Peyer's patch (tissue), 4 donors: Measurements from ENCODE around the gene MOG. TPM values are rescaled to one million over a fixed set of nuclear protein-coding genes. Genes with fewer than 3 reads are reported as not detected.

Experiments used
- DNase-seq, 3 donors: peaks; one replicate each; pipeline ENCODE4 v3.0.0-alpha.2; 2017 to 2019
- H3K27ac ChIP-seq, 4 donors: fragments of 200-600 bp; sonication (generic); one replicate each; pipeline ENCODE4 v1.5.1; 2016 to 2019
- H3K27me3 ChIP-seq, 2 donors: fragments of 200-600 bp; sonication (generic); one replicate each; pipeline ENCODE4 v1.5.1; 2019
- H3K36me3 ChIP-seq, 3 donors: fragments of 200-600 bp; sonication (generic); one replicate each; pipeline ENCODE4 v1.5.1; 2016 to 2019
- H3K4me1 ChIP-seq, 4 donors: fragments of 200-600 bp; sonication (generic); one replicate each; pipeline ENCODE4 v1.5.1; 2016 to 2019
- H3K4me3 ChIP-seq, 4 donors: fragments of 200-600 bp; sonication (generic); 1 replicate in 3 of 4; 2 replicates in 1 of 4; pipeline ENCODE4 v1.5.1; 2016 to 2019; ENCODE audit warnings: mild to moderate bottlenecking in 1 of 4
- H3K9me3 ChIP-seq, 4 donors: fragments of 200-600 bp; sonication (generic); one replicate each; pipeline ENCODE4 v1.5.1; 2016 to 2019; ENCODE audit warnings: mild to moderate bottlenecking in 1 of 4
- POLR2A ChIP-seq, 2 donors: fragments of 450-650 bp; IDR thresholded peaks; one replicate each; pipeline ENCODE4 v1.5.1; 2017; ENCODE audit warnings: antibody characterized with exemption in 2 of 2, mild to moderate bottlenecking in 2 of 2, moderate library complexity in 2 of 2
- total RNA-seq, 4 donors: library from RNA; depleted of rRNA; stranded (reverse); fragments of >200 nt; gene quantifications; one replicate each; pipeline ENCODE4 v1.1.0, GENCODE V29; 2016
- TF ChIP-seq, protein P1 (sequence below), 6 experiments: fragments of 450-650 bp in 4 of 6; fragments of 200-600 bp in 2 of 6; sonication (generic) in 1 of 6; IDR thresholded peaks; one replicate each; pipeline ENCODE4 v1.5.1; 2017 to 2019; ENCODE audit warnings: antibody characterized with exemption in 6 of 6, mild to moderate bottlenecking in 3 of 6, moderate library complexity in 1 of 6

MOG gene
- not detected for total RNA-seq

DNA sequence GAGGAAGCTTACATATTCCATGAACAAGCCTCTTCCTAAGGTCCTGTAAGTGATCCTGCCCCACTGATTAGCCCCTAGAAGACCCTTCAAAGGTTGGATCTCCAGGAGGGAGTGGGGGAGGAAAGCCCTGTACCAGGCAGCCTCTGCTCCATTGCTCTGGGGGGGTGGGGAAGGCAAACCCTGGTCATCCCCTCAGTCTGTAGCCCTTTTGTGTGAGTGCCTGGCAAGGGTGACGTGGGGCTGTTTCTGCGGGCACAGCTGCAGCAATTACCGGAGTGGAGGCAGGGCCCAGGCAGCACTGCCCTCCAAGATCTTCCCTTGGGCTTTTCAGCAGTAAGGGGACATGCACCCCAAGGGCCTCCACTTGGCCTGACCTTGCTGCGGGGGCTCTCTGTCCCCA lies at the start of gene MOG:
TSS of gene MOG (plus strand) at position 295 of the 400 bp plus-strand sequence. CDS start 118 bp downstream, outside the sequence.
- Histone ChIP-seq H3K36me3 (no peaks in the 10 kb centered on the region), H3K27ac (no peak within 1 kb of the TSS), H3K4me3 (no peak within 1 kb of the TSS), H3K27me3 (no peaks in the 10 kb centered on the region), H3K4me1 (no peaks in the 10 kb centered on the region), H3K9me3 (no peaks in the 10 kb centered on the region)
- no peak for DNase-seq
- TF ChIP-seq, protein P1, sequence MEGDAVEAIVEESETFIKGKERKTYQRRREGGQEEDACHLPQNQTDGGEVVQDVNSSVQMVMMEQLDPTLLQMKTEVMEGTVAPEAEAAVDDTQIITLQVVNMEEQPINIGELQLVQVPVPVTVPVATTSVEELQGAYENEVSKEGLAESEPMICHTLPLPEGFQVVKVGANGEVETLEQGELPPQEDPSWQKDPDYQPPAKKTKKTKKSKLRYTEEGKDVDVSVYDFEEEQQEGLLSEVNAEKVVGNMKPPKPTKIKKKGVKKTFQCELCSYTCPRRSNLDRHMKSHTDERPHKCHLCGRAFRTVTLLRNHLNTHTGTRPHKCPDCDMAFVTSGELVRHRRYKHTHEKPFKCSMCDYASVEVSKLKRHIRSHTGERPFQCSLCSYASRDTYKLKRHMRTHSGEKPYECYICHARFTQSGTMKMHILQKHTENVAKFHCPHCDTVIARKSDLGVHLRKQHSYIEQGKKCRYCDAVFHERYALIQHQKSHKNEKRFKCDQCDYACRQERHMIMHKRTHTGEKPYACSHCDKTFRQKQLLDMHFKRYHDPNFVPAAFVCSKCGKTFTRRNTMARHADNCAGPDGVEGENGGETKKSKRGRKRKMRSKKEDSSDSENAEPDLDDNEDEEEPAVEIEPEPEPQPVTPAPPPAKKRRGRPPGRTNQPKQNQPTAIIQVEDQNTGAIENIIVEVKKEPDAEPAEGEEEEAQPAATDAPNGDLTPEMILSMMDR (IDR thresholded peaks at IDR 0.05): no peak
- no peak for TF ChIP-seq POLR2A (IDR thresholded peaks at IDR 0.05)

GRCh38 chr6:29608131-29608530 lies 48.8 kb upstream of the MOG start:
- no peaks in the 10 kb centered on the region for H3K4me1 ChIP-seq
- no peak overlapping the region for H3K27ac ChIP-seq
- H3K36me3 ChIP-seq: peaks cover 0 to 9% (median 0%) of the 10 kb centered on the region in 3 donors
- DNase-seq: no peak
- H3K4me3 ChIP-seq: no peak overlapping the region
- no peaks in the 10 kb centered on the region for H3K9me3 ChIP-seq
- H3K27me3 ChIP-seq: no peaks in the 10 kb centered on the region
- TF ChIP-seq, protein P1 (IDR thresholded peaks at IDR 0.05): no peak
- TF ChIP-seq POLR2A (IDR thresholded peaks at IDR 0.05): no peak

DNA sequence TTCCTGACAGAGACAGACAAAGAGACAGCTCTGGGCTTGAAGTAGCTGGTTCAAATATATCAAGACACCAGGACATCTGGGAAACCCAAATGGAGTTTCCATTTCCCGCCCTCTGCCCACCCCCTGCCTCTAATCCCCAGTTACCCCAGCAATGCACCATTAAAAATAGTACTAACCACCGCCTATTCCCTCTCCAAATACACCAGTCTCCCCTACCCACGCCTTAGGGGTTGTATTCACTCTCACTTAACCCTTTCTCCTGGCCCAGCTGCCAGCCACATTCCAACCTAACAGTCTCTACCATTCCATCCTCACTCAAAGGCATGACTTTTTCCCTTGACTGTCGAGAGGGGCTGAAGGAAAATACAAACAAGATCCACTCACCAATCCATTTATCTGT lies 46.4 kb upstream of the MOG start:
- TF ChIP-seq POLR2A (IDR thresholded peaks at IDR 0.05): no peak
- TF ChIP-seq, protein P1 (IDR thresholded peaks at IDR 0.05): no peak
- Histone ChIP-seq H3K27me3 (no peaks in the 10 kb centered on the region), H3K9me3 (no peaks in the 10 kb centered on the region), H3K4me1 (no peaks in the 10 kb centered on the region), H3K4me3 (no peak overlapping the region), H3K27ac (no peak overlapping the region), H3K36me3 (peaks cover 0 to 13% (median 0%) of the 10 kb centered on the region in 3 donors)
- no peak for DNase-seq

DNA sequence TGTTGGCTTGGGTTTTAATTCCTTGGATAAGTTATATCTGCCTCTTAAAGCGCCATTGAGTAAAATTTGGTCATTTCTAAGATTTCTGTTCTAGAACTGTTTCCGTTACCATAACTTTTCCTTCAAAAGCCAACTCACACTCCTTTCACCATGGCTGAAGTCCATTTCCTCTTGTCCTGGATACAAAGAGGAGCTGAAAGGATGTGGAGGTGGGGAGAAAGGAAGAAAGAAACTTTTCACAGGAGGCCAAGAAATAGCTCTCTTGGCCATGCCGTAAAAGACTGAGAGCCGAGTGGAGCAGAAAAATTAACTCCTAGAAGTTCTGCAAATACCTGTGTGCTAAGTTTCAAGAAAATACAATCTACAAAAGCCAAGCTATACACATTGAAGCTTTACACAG lies 45.5 kb upstream of the MOG start:
- H3K27me3 ChIP-seq: no peaks in the 10 kb centered on the region
- DNase-seq: no peak
- H3K4me1 ChIP-seq: no peaks in the 10 kb centered on the region
- no peak for TF ChIP-seq POLR2A (IDR thresholded peaks at IDR 0.05)
- TF ChIP-seq, protein P1 (IDR thresholded peaks at IDR 0.05): no peak
- H3K27ac ChIP-seq: no peak overlapping the region
- no peak overlapping the region for H3K4me3 ChIP-seq
- H3K36me3 ChIP-seq: peaks cover 0 to 15% (median 0%) of the 10 kb centered on the region in 3 donors
- no peaks in the 10 kb centered on the region for H3K9me3 ChIP-seq

DNA sequence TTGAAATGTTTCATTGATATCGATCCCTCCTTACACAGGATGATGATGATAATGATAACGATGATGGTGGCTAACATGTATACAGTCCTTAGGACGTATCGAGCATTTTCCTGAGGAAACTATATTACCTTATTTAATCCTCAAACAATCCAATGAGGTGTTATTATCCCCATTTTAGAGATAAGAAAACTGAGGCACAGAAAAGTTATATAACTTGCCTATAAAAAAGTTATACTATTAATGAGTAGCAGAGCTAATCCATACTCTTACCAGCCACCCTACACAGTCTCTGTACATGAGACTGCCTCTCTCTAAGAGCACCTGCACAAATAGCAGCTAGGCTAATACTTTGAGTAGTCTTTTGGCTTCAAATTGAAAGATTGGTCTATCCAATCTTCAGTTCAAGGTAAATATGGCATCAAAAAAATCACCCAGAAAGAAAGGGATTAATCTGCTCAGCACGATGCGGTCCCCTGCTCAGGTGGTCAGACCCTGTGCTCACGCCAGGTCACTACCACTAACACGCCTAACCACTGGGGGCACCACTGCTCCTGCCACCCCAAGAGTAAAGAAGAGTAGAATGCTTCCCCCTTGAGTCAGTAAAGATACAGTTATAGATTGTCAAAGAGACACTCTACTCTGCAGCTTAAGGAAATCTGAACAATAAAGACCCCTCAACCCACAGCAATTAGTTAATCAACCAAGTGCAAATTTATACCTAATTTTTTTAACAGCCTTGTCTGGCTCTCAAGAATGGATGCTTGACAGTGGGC lies 38.9 kb upstream of the MOG start:
- no peak overlapping the region for H3K4me3 ChIP-seq
- no peaks in the 10 kb centered on the region for H3K9me3 ChIP-seq
- no peak for DNase-seq
- no peaks in the 10 kb centered on the region for H3K27me3 ChIP-seq
- TF ChIP-seq, protein P1 (IDR thresholded peaks at IDR 0.05): no peak
- no peak for TF ChIP-seq POLR2A (IDR thresholded peaks at IDR 0.05)
- H3K4me1 ChIP-seq: no peaks in the 10 kb centered on the region
- no peak overlapping the region for H3K27ac ChIP-seq
- peaks cover 0 to 19% (median 0%) of the 10 kb centered on the region in 3 donors for H3K36me3 ChIP-seq
